H1 (cell line): ENCODE data around the gene SPATA31C2. TPM values are rescaled to one million over a fixed set of nuclear protein-coding genes. Genes with fewer than 3 reads are reported as not detected.

Experiments used
- CTCF ChIA-PET: fragments of 300-600 bp; sonication (Branson Sonifier 250); formaldehyde crosslinking; loops from one replicate; lab custom pipeline; 2021; ENCODE audit not compliant: partially characterized antibody; lab: Charles Lee
- POLR2A ChIA-PET: fragments of 300-600 bp; sonication (Branson Sonifier 250); formaldehyde crosslinking; loops from one replicate; lab custom pipeline; 2021; ENCODE audit warnings: inconsistent platforms; ENCODE audit not compliant: partially characterized antibody; lab: Charles Lee
- DNase-seq, 2 experiments: peaks; one replicate each; pipeline versions ENCODE4 v3.0.0 to v3.0.0-alpha.2; 2010 to 2022; ENCODE audit warnings: low spot score in 2 of 2, low read depth in 1 of 2, mixed read lengths in 1 of 2
- FAIRE-seq: peaks from 2 replicates; lab custom pipeline; 2011; peaks lifted over from hg19 to GRCh38; lab: Jason Lieb, UNC
- H2AFZ ChIP-seq: 2 replicates; pipeline ENCODE4 v1.8.1; 2012; ENCODE audit warnings: low read length, inconsistent platforms
- H2AK5ac ChIP-seq: 2 replicates; pipeline ENCODE4 v1.6.1; 2013; ENCODE audit warnings: low read depth, low read length
- H2BK120ac ChIP-seq: replicated peaks from 2 replicates; pipeline ENCODE3; 2013; ENCODE audit warnings: low read depth, low read length, inconsistent platforms
- H2BK12ac ChIP-seq: 2 replicates; pipeline ENCODE4 v1.6.1; 2013; ENCODE audit warnings: low read depth, low read length
- H2BK15ac ChIP-seq: 2 replicates; pipeline ENCODE4 v1.6.1; 2013; ENCODE audit warnings: low read length
- H2BK20ac ChIP-seq: 2 replicates; pipeline ENCODE4 v1.6.1; 2013; ENCODE audit warnings: low read length
- H2BK5ac ChIP-seq: 2 replicates; pipeline ENCODE4 v1.6.1; 2013; ENCODE audit warnings: low read depth, low read length
- H3K14ac ChIP-seq: 2 replicates; pipeline ENCODE4 v1.6.1; 2013; ENCODE audit warnings: inconsistent platforms; ENCODE audit not compliant: insufficient read length
- H3K18ac ChIP-seq: 2 replicates; pipeline ENCODE4 v1.6.1; 2013; ENCODE audit warnings: low read length; ENCODE audit errors: extremely low read depth
- H3K23ac ChIP-seq: 2 replicates; pipeline ENCODE4 v1.6.1; 2013; ENCODE audit warnings: inconsistent platforms; ENCODE audit not compliant: insufficient read length
- H3K23me2 ChIP-seq: 2 replicates; pipeline ENCODE4 v1.6.1; 2013; ENCODE audit warnings: low read depth, low read length
- H3K27ac ChIP-seq: 2 replicates; pipeline ENCODE4 v1.6.1; 2011; ENCODE audit warnings: low read depth, low read length, inconsistent platforms
- H3K27me3 ChIP-seq, 4 experiments: replicated peaks in 1 of 4; 1 replicate in 1 of 4; 2 replicates in 3 of 4; pipeline versions ENCODE4 v1.6.1 to v1.8.1; 2011 to 2013; ENCODE audit warnings: low read length in 3 of 4, mild to moderate bottlenecking in 3 of 4, inconsistent platforms in 2 of 4, mixed read lengths in 2 of 4, moderate library complexity in 1 of 4; ENCODE audit not compliant: control insufficient read depth in 3 of 4, insufficient read depth in 3 of 4; ENCODE audit errors: extremely low read depth in 1 of 4
- H3K36me3 ChIP-seq, 4 experiments: 2 replicates each; pipeline versions ENCODE4 v1.6.1 to v1.8.1; 2011 to 2013; ENCODE audit warnings: mild to moderate bottlenecking in 4 of 4, low read length in 3 of 4, moderate library complexity in 2 of 4, control low read depth in 1 of 4, inconsistent platforms in 1 of 4; ENCODE audit not compliant: insufficient read depth in 4 of 4, control insufficient read depth in 2 of 4
- H3K4ac ChIP-seq: replicated peaks from 2 replicates; pipeline ENCODE3; 2013; ENCODE audit warnings: low read length, low read depth, mixed read lengths, inconsistent platforms; ENCODE audit not compliant: insufficient read length
- H3K4me1 ChIP-seq, 4 experiments: replicated peaks in 1 of 4; 1 replicate in 1 of 4; 2 replicates in 3 of 4; pipeline versions ENCODE4 v1.6.1 to v1.8.1; 2011 to 2013; ENCODE audit warnings: low read length in 3 of 4, inconsistent platforms in 2 of 4, mixed read lengths in 1 of 4; ENCODE audit not compliant: insufficient read depth in 4 of 4, control insufficient read depth in 3 of 4
- H3K4me2 ChIP-seq, 2 experiments: 2 replicates each; pipeline versions ENCODE4 v1.6.1 to v1.8.1; 2011 to 2013; ENCODE audit warnings: low read depth in 2 of 2, low read length in 2 of 2, control low read depth in 1 of 2, inconsistent platforms in 1 of 2, mild to moderate bottlenecking in 1 of 2; ENCODE audit not compliant: insufficient read depth in 1 of 2
- H3K4me3 ChIP-seq, 4 experiments: fragments of 200-600, 300-600 bp in 1 of 4; sonication (generic), shearing (Covaris generic), sonication (Bioruptor Twin) in 1 of 4; 2 replicates each; pipeline versions ENCODE4 v1.5.1 to v1.8.1; 2011 to 2016; ENCODE audit warnings: low read length in 4 of 4, low read depth in 3 of 4, control low read depth in 2 of 4, inconsistent platforms in 2 of 4, mild to moderate bottlenecking in 2 of 4, mixed read lengths in 1 of 4, moderate library complexity in 1 of 4; ENCODE audit not compliant: insufficient read depth in 2 of 4; ENCODE audit errors: extremely low read depth in 1 of 4
- H3K56ac ChIP-seq: replicated peaks from 2 replicates; pipeline ENCODE3; 2013; ENCODE audit warnings: low read depth, mild to moderate bottlenecking, mixed read lengths, low read length, inconsistent platforms; ENCODE audit not compliant: insufficient read length
- H3K79me1 ChIP-seq: 2 replicates; pipeline ENCODE4 v1.6.1; 2013; ENCODE audit warnings: low read depth, low read length, control low read depth
- H3K79me2 ChIP-seq, 2 experiments: 2 replicates each; pipeline versions ENCODE4 v1.6.1 to v1.8.1; 2012 to 2013; ENCODE audit warnings: low read length in 2 of 2, mild to moderate bottlenecking in 2 of 2, inconsistent platforms in 1 of 2; ENCODE audit not compliant: insufficient read depth in 2 of 2, control insufficient read depth in 1 of 2
- H3K9ac ChIP-seq, 4 experiments: replicated peaks in 1 of 4; 1 replicate in 1 of 4; 2 replicates in 3 of 4; pipeline versions ENCODE4 v1.6.1 to v1.8.1; 2011 to 2013; ENCODE audit warnings: low read depth in 3 of 4, low read length in 3 of 4, control low read depth in 2 of 4, mild to moderate bottlenecking in 2 of 4, moderate library complexity in 2 of 4, inconsistent platforms in 1 of 4; ENCODE audit errors: extremely low read depth in 1 of 4
- H3K9me3 ChIP-seq, 2 experiments: 2 replicates each; pipeline versions ENCODE4 v1.6.1 to v1.8.1; 2012 to 2013; ENCODE audit warnings: mild to moderate bottlenecking in 2 of 2, moderate library complexity in 2 of 2, control low read depth in 1 of 2, inconsistent platforms in 1 of 2, low read depth in 1 of 2, low read length in 1 of 2, mixed read lengths in 1 of 2; ENCODE audit not compliant: insufficient read depth in 2 of 2
- H4K20me1 ChIP-seq, 2 experiments: replicated peaks in 1 of 2; 2 replicates each; pipeline versions ENCODE3 to v1.8.1; 2011 to 2013; ENCODE audit warnings: inconsistent platforms in 2 of 2, low read length in 2 of 2, mild to moderate bottlenecking in 1 of 2; ENCODE audit not compliant: insufficient read depth in 2 of 2, control insufficient read depth in 1 of 2
- H4K5ac ChIP-seq: 2 replicates; pipeline ENCODE4 v1.6.1; 2013; ENCODE audit warnings: low read length, low read depth, mixed read lengths, inconsistent platforms; ENCODE audit not compliant: insufficient read length
- H4K8ac ChIP-seq: 2 replicates; pipeline ENCODE4 v1.8.0; 2013; ENCODE audit warnings: mild to moderate bottlenecking, moderate library complexity, low read length, inconsistent platforms; ENCODE audit not compliant: insufficient read depth; ENCODE audit errors: extremely low read depth
- H4K91ac ChIP-seq: replicated peaks from 2 replicates; pipeline ENCODE3; 2013; ENCODE audit warnings: low read length, mixed read lengths, inconsistent platforms; ENCODE audit not compliant: insufficient read length
- CEBPB ChIP-seq: IDR thresholded peaks from 2 replicates; pipeline ENCODE4 v1.6.1; 2012; ENCODE audit warnings: low read depth, low read length
- CTBP2 ChIP-seq: IDR thresholded peaks from 2 replicates; pipeline ENCODE4 v1.7.0; 2011; ENCODE audit warnings: borderline replicate concordance, mild to moderate bottlenecking, moderate library complexity, mixed read lengths, low read length; ENCODE audit not compliant: insufficient read depth, insufficient read length
- MAFK ChIP-seq: IDR thresholded peaks from 2 replicates; pipeline ENCODE4 v1.6.1; 2012; ENCODE audit warnings: low read depth, mild to moderate bottlenecking, improper control_type of control experiment, low read length
- NANOG ChIP-seq: IDR thresholded peaks from 2 replicates; pipeline ENCODE4 v1.6.1; 2011; ENCODE audit warnings: low read length, low read depth, mild to moderate bottlenecking, inconsistent platforms; ENCODE audit not compliant: insufficient read depth, poor library complexity, severe bottlenecking
- RAD21 ChIP-seq, 2 experiments: IDR thresholded peaks in 1 of 2; conservative IDR thresholded peaks in 1 of 2; 2 replicates each; pipeline ENCODE4 v1.6.1; 2011; ENCODE audit warnings: low read depth in 2 of 2, low read length in 2 of 2, improper control_type of control experiment in 1 of 2, inconsistent platforms in 1 of 2, mild to moderate bottlenecking in 1 of 2, moderate library complexity in 1 of 2
- RBBP5 ChIP-seq: IDR thresholded peaks from 2 replicates; pipeline ENCODE4 v1.7.1; 2012; ENCODE audit warnings: low read depth, mild to moderate bottlenecking, inconsistent platforms, low read length, moderate library complexity, borderline replicate concordance
- TAF1 ChIP-seq: IDR thresholded peaks from 2 replicates; pipeline ENCODE4 v1.6.1; 2011; ENCODE audit warnings: mild to moderate bottlenecking, low read depth, low read length
- WGBS, 2 experiments: shearing (Covaris generic) in 1 of 2; methylation state at CpG; one replicate each; pipeline versions ENCODE4 v1.1.6 to v1.1.7; 2013 to 2015; ENCODE audit warnings: low lambda C conversion rate in 2 of 2, mixed read lengths in 2 of 2, inconsistent platforms in 1 of 2, low coverage in 1 of 2, missing lambda C conversion rate in 1 of 2; ENCODE audit not compliant: insufficient replicate concordance in 2 of 2, insufficient coverage in 1 of 2, insufficient read length in 1 of 2; ENCODE audit errors: extremely low coverage in 1 of 2, missing lambda C conversion rate in 1 of 2; 5-methylcytosine and 5-hydroxymethylcytosine counted together
- polyA plus RNA-seq, 7 experiments: library from polyadenylated mRNA; depleted of rRNA in 3 of 7; stranded (reverse) in 5 of 7; unstranded in 2 of 7; fragments of >200 nt in 5 of 7; fragments of 200-250 nt in 2 of 7; gene quantifications; 1 replicate in 5 of 7; 2 replicates in 1 of 7; 4 replicates in 1 of 7; pipeline versions ENCODE4 v1.2.1 to v1.2.3, GENCODE V29; 2011 to 2013; ENCODE audit warnings: missing spikeins in 2 of 7, mixed read lengths in 2 of 7
- total RNA-seq: library from RNA; stranded (reverse); fragmentation: NEBNext Ultra II Directional; extraction: Animal tissue kit (Norgen Biotek cat#: 25700); gene quantifications from 2 replicates; pipeline ENCODE4 v1.2.1, GENCODE V29; 2021

Gene SPATA31C2
- total and polyA plus RNA-seq, 2 of the 8 experiments (the other 6 are each of a cell fraction or from before 2014, with no cell fraction given): 0.17 to 0.20 TPM

GRCh38 chr9:88161144-88161543 is 22.9 kb upstream of the SPATA31C2 start:
- FAIRE-seq (no peak), DNase-seq (no peak)
- H2BK20ac ChIP-seq: no peak overlapping the region
- no peak overlapping the region for H3K56ac ChIP-seq
- H3K14ac ChIP-seq: no peak overlapping the region
- no peak overlapping the region for H3K18ac ChIP-seq
- H3K27ac ChIP-seq: no peak overlapping the region
- H3K23me2 ChIP-seq: no peaks in the 10 kb centered on the region
- no peaks in the 10 kb centered on the region for H4K20me1 ChIP-seq
- H3K79me1 ChIP-seq: no peaks in the 10 kb centered on the region
- no peak for TF ChIP-seq CEBPB
- TF ChIP-seq MAFK: no peak
- no peak for TF ChIP-seq TAF1
- TF ChIP-seq NANOG: no peak
- no peak for TF ChIP-seq RBBP5
- TF ChIP-seq CTBP2: no peak
- TF ChIP-seq RAD21 (IDR thresholded peaks at IDR 0.05 in 1 of 2, conservative IDR thresholded peaks at IDR 0.05 in 1 of 2; ENCODE audit: low read depth in 2 of 2, low read length in 2 of 2): no peak
- H2AK5ac ChIP-seq: no peak overlapping the region
- no peak overlapping the region for H3K4ac ChIP-seq
- H3K4me2 ChIP-seq: no peak overlapping the region; a peak in 1 of 4 replicates
- H4K5ac ChIP-seq: no peak overlapping the region
- WGBS, 2 experiments: 69% methylated on average over 6 of the region's 6 CpGs; no CpG with 5 or more reads in 1 of the 2 experiments
- H3K23ac ChIP-seq: no peak overlapping the region
- H2BK5ac ChIP-seq: no peak overlapping the region
- H3K4me3 ChIP-seq: no peak overlapping the region
- no peaks in the 10 kb centered on the region for H3K79me2 ChIP-seq
- CTCF ChIA-PET: interaction anchor here (1.5 to 1.7 kb wide), 2 partner anchors 10 to 12 kb away, joined by 3 to 5 read pairs; no protein-coding TSS in a partner anchor
- H2BK15ac ChIP-seq: no peak overlapping the region
- peaks cover 0 to 5% (median 3%) of the 10 kb centered on the region in 4 experiments; a peak in 4 of 7 replicates for H3K4me1 ChIP-seq
- H2BK12ac ChIP-seq: no peak overlapping the region
- H3K9me3 ChIP-seq: 0 out of 4 replicates have a peak, but pooled peaks cover 0 to 4% of the 10 kb centered on the region in 2 experiments
- no peak overlapping the region for H4K91ac ChIP-seq
- no peak overlapping the region for H2BK120ac ChIP-seq
- H4K8ac ChIP-seq: no peak overlapping the region
- POLR2A ChIA-PET: no interaction called here
- H3K9ac ChIP-seq: no peak overlapping the region
- H2AFZ ChIP-seq: no peak overlapping the region
- peaks cover 0 to 7% (median 0%) of the 10 kb centered on the region in 4 experiments; a peak in 4 of 7 replicates for H3K27me3 ChIP-seq
- no peaks in the 10 kb centered on the region for H3K36me3 ChIP-seq
